SU-DHL-6 (cell line): ENCODE results near the gene MLH1.

Experiments used
- EZH2phosphoT487 ChIP-seq: fragments of 200-600 bp; sonication (generic), shearing (Covaris generic); conservative IDR thresholded peaks from 2 replicates; pipeline ENCODE4 v1.6.1; 2018; ENCODE audit warnings: mild to moderate bottlenecking, antibody characterized with exemption, low read length, moderate library complexity, mixed read lengths
- TF ChIP-seq, protein P1 (sequence below): fragments of 200-600 bp; sonication (generic); IDR thresholded peaks from one replicate; pipeline ENCODE4 v1.5.1; 2017; ENCODE audit warnings: antibody characterized with exemption, mild to moderate bottlenecking, low read length, moderate library complexity; ENCODE audit not compliant: insufficient read depth, poor library complexity, severe bottlenecking

DNA sequence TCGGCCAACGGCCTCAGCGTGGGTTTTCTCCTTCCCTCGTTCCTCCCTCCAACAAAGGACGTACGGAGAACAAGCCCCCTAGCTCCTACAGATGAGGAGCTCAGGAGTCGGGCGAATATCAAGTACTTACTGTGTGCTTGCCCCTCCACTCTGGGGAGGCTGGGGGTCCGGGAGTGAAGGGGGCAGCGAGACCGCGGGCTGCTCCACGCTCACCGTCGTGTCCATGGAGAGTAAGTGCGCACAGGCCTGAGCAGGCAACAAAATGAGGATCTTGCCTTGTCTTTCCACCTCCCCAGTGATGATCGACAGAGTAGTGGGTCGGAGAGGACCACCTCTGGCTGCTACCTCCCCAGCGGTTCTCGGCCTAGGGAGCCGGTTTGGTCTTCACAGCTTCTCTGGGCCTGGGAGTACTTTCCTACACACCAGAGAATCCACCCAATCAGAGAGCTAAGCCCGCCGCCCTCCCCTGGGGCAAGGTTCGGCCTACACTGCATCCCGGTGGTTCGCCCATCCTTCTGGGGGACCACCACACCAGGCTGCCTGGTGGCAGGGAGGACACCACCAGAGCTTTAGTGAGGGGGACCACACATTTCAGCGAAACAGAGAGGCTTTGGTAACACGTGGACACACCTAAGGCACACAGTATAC is 47.9 kb upstream of the MLH1 start:
- TF ChIP-seq EZH2phosphoT487: no peak
- TF ChIP-seq, protein P1, sequence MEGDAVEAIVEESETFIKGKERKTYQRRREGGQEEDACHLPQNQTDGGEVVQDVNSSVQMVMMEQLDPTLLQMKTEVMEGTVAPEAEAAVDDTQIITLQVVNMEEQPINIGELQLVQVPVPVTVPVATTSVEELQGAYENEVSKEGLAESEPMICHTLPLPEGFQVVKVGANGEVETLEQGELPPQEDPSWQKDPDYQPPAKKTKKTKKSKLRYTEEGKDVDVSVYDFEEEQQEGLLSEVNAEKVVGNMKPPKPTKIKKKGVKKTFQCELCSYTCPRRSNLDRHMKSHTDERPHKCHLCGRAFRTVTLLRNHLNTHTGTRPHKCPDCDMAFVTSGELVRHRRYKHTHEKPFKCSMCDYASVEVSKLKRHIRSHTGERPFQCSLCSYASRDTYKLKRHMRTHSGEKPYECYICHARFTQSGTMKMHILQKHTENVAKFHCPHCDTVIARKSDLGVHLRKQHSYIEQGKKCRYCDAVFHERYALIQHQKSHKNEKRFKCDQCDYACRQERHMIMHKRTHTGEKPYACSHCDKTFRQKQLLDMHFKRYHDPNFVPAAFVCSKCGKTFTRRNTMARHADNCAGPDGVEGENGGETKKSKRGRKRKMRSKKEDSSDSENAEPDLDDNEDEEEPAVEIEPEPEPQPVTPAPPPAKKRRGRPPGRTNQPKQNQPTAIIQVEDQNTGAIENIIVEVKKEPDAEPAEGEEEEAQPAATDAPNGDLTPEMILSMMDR: no peak
